Measurements from ENCODE around the gene CHN1.

GRCh38 chr2:174773215-174773614 lies 232.0 kb downstream of the CHN1 start:
- TF ChIP-seq POLR2A (IDR thresholded peaks at IDR 0.05) = no peak
- TF ChIP-seq, protein P1, sequence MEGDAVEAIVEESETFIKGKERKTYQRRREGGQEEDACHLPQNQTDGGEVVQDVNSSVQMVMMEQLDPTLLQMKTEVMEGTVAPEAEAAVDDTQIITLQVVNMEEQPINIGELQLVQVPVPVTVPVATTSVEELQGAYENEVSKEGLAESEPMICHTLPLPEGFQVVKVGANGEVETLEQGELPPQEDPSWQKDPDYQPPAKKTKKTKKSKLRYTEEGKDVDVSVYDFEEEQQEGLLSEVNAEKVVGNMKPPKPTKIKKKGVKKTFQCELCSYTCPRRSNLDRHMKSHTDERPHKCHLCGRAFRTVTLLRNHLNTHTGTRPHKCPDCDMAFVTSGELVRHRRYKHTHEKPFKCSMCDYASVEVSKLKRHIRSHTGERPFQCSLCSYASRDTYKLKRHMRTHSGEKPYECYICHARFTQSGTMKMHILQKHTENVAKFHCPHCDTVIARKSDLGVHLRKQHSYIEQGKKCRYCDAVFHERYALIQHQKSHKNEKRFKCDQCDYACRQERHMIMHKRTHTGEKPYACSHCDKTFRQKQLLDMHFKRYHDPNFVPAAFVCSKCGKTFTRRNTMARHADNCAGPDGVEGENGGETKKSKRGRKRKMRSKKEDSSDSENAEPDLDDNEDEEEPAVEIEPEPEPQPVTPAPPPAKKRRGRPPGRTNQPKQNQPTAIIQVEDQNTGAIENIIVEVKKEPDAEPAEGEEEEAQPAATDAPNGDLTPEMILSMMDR (IDR thresholded peaks at IDR 0.05) = no peak

Measured in esophagus squamous epithelium (tissue), 4 donors.